ENCODE measurements around the gene DIAPH3. TPM values are rescaled to one million over a fixed set of nuclear protein-coding genes. Genes with fewer than 3 reads are reported as not detected.

The DIAPH3 gene
- total RNA-seq, 2 donors from 2014 or later, result 0.27 to 2.4 TPM

DNA sequence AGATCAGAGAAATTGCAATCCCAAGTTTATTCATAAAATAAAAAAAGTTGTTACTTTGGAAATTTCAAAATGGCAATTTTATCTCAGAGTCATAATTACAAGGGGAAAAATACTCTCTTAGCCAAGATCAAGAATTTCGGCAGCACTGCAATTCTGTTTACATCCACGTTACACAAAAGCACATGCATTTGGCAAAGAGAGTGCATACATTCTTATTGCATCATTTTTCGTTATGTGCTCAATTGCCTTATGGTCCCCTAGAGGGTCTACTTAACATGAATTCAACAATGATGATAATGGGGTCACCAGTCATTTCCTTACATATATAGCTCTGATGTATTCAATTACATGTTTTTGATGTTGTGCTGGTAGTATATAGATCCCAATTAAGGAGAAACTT, 498.0 kb downstream of the DIAPH3 start:
- Histone ChIP-seq H3K4me1 (replicated peaks) (no peaks in the 10 kb centered on the region), H3K4me3 (no peak overlapping the region), H3K27me3 (replicated peaks; ENCODE audit: insufficient read depth) (no peaks in the 10 kb centered on the region), H3K27ac (no peak overlapping the region), H3K9me3 (no peaks in the 10 kb centered on the region), H3K36me3 (no peaks in the 10 kb centered on the region)
- 90% methylated on average over 3 of the region's 3 CpGs for WGBS
- no peak for TF ChIP-seq POLR2A (IDR thresholded peaks at IDR 0.05)
- TF ChIP-seq POLR2AphosphoS5 (IDR thresholded peaks at IDR 0.05), result no peak
- TF ChIP-seq, protein P1, sequence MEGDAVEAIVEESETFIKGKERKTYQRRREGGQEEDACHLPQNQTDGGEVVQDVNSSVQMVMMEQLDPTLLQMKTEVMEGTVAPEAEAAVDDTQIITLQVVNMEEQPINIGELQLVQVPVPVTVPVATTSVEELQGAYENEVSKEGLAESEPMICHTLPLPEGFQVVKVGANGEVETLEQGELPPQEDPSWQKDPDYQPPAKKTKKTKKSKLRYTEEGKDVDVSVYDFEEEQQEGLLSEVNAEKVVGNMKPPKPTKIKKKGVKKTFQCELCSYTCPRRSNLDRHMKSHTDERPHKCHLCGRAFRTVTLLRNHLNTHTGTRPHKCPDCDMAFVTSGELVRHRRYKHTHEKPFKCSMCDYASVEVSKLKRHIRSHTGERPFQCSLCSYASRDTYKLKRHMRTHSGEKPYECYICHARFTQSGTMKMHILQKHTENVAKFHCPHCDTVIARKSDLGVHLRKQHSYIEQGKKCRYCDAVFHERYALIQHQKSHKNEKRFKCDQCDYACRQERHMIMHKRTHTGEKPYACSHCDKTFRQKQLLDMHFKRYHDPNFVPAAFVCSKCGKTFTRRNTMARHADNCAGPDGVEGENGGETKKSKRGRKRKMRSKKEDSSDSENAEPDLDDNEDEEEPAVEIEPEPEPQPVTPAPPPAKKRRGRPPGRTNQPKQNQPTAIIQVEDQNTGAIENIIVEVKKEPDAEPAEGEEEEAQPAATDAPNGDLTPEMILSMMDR (IDR thresholded peaks at IDR 0.05), result no peak
- intact Hi-C loops (cut with DNase I), result no loop called here
- DNase-seq (ENCODE audit: low spot score), result no peak

DNA sequence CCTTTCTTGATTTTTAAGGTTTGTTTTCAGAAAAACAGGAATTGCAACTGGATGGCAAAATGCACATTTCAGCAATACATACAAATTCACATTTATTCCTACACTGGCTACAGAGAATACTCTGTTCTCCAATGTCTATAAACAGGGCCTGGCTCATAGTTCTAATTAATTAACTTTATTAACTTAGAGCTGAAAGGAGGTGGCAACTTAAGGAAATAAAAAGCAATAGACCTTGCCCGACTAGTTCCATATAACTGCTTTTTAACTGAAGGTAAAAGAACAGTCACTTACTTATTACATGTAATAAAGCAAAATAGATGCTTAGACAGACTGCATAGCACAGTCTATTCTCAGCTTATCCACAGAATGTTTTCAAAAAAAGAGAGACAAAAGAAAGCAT, 498.5 kb downstream of the DIAPH3 start:
- no peaks in the 10 kb centered on the region for H3K27me3 ChIP-seq (replicated peaks; ENCODE audit: insufficient read depth)
- no peaks in the 10 kb centered on the region for H3K9me3 ChIP-seq
- no peak for DNase-seq (ENCODE audit: low spot score)
- no peaks in the 10 kb centered on the region for H3K4me1 ChIP-seq (replicated peaks)
- H3K4me3 ChIP-seq, result no peak overlapping the region
- 51% methylated on average over 1 of the region's 1 CpG for WGBS
- no peak for TF ChIP-seq POLR2AphosphoS5 (IDR thresholded peaks at IDR 0.05)
- TF ChIP-seq, protein P1 (IDR thresholded peaks at IDR 0.05), result no peak
- TF ChIP-seq POLR2A (IDR thresholded peaks at IDR 0.05), result no peak
- H3K27ac ChIP-seq, result no peak overlapping the region
- intact Hi-C loops (cut with DNase I), result no loop called here
- no peaks in the 10 kb centered on the region for H3K36me3 ChIP-seq

DNA sequence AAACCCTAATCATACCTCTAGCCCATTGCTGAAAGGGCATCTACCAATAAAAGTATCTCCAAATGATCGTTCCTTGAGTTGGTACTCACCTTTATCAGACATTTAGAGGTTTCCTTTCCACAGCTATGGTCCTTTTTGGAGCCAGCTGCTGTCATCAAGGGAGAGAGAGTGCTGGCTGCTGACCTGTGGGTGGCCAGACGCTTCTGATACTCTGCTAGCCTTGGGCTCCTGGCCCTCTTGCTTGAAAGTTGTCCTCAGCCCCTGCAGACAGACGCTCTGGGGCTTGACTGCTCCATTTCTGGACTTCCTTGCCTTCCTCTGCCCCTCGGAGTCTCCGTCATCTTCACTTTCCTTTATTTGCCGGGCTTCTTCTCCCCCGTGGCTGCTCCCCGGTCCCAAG, 499.1 kb downstream of the DIAPH3 start:
- Histone ChIP-seq H3K36me3 (no peaks in the 10 kb centered on the region), H3K27me3 (replicated peaks; ENCODE audit: insufficient read depth) (no peaks in the 10 kb centered on the region), H3K9me3 (no peaks in the 10 kb centered on the region), H3K4me1 (replicated peaks) (no peaks in the 10 kb centered on the region), H3K4me3 (no peak overlapping the region), H3K27ac (no peak overlapping the region)
- DNase-seq (ENCODE audit: low spot score), result no peak
- intact Hi-C loops (cut with DNase I), result no loop called here
- no peak for TF ChIP-seq POLR2AphosphoS5 (IDR thresholded peaks at IDR 0.05)
- no peak for TF ChIP-seq POLR2A (IDR thresholded peaks at IDR 0.05)
- TF ChIP-seq, protein P1 (IDR thresholded peaks at IDR 0.05), result no peak
- 68% methylated on average over 8 of the region's 8 CpGs for WGBS

DNA sequence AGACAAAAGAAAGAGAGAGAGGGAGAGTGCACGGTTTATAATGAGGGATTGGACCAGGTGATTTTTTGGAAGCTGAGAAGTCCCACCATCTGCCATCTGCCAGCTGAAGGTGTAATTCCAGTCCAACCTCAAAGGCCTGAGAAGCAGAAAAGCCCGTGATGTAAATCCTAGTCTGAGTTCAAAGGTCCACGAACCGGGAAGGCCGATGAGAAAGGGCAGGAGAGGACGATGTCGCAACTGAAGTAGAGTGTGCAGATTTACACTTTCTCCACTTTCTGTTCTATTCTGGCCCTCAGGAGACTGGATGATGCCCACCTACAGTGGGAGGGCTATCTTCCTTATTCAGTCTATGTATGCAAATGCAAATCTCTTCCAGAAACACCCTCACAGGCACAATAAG, 500.0 kb downstream of the DIAPH3 start:
- intact Hi-C loops (cut with DNase I), result no loop called here
- Histone ChIP-seq H3K4me3 (no peak overlapping the region), H3K27me3 (replicated peaks; ENCODE audit: insufficient read depth) (no peaks in the 10 kb centered on the region), H3K4me1 (replicated peaks) (no peaks in the 10 kb centered on the region), H3K36me3 (no peaks in the 10 kb centered on the region), H3K9me3 (no peaks in the 10 kb centered on the region), H3K27ac (no peak overlapping the region)
- 98% methylated on average over 7 of the region's 7 CpGs for WGBS
- no peak for DNase-seq (ENCODE audit: low spot score)
- TF ChIP-seq POLR2A (IDR thresholded peaks at IDR 0.05) (no peak), POLR2AphosphoS5 (IDR thresholded peaks at IDR 0.05) (no peak)
- TF ChIP-seq, protein P1 (IDR thresholded peaks at IDR 0.05), result no peak

DNA sequence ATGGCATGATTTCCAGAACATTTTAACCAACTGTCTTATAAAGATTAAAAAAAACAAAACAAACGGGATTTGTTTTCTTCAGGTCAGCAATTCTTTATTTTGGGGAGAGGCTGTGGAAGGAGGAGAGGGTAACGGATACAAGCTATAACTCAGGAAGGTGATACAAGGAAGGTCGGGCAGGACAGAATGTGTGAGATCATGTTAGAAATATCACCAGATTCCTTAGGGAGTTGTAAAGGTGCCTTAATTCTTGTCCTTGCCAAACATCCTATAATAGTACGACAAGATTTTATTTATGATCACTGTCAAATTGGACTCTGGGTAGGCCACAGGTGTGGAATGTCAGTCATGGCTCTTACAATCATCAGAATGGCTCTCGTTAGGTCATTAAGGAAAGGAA, 503.1 kb downstream of the DIAPH3 start:
- intact Hi-C loops (cut with DNase I), result no loop called here
- WGBS, result 86% methylated on average over 5 of the region's 5 CpGs
- no peak for TF ChIP-seq POLR2AphosphoS5 (IDR thresholded peaks at IDR 0.05)
- TF ChIP-seq, protein P1 (IDR thresholded peaks at IDR 0.05), result no peak

More for the DNA sequence above, 503.1 kb downstream of the DIAPH3 start:
- no peaks in the 10 kb centered on the region for H3K27me3 ChIP-seq (replicated peaks; ENCODE audit: insufficient read depth)
- H3K36me3 ChIP-seq, result no peaks in the 10 kb centered on the region
- H3K27ac ChIP-seq, result no peak overlapping the region
- H3K4me3 ChIP-seq, result no peak overlapping the region
- H3K4me1 ChIP-seq (replicated peaks), result no peaks in the 10 kb centered on the region
- no peaks in the 10 kb centered on the region for H3K9me3 ChIP-seq
- no peak for DNase-seq (ENCODE audit: low spot score)

Measured in prostate gland (tissue), 2 donors.